Measurements from ENCODE around the gene DEF6. TPM values are rescaled to one million over a fixed set of nuclear protein-coding genes. Genes with fewer than 3 reads are reported as not detected.

DEF6 gene
- total RNA-seq, 2 donors from 2014 or later, result 193 to 206 TPM

DNA sequence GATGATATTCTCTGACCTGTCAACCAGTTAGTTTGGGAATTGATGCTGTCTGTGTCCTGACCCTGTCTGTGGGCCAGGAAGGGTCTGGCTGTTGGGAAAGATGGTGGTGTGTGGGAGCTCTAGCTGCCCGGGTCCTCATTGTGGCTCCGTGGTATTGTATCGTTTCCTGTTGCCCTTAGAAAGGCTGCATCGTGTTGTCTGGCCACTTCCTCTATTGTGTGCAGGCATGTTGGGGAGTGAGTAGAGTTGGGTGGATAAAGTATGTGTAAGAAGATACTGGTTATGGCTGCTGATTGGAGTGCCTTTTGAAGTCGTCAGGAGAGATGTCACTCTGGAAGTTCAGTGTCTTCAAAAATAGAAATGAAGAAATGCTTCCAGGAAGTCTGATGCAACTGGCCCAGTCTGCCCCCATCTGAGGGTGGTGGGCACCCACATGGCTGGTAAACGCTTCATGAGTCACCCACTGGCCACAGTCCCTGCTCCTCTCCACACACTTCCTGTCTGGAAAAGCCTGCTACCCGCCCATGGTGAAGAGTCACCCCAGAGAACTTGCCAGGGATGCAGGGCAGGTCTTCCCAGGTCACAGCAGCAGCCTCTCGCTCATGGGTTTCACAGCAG is 72.6 kb downstream of the DEF6 start:
- H3K27me3 Mint-ChIP-seq, result no peaks in the 10 kb centered on the region
- peaks cover 8% of the 10 kb centered on the region for H3K36me3 Mint-ChIP-seq (ENCODE audit: low read depth)
- H3K4me3 Mint-ChIP-seq, result peak overlapping the region; percentile 58
- DNase-seq (no peak), ATAC-seq (peak; percentile 65)
- H3K4me1 Mint-ChIP-seq, result peaks cover 44% of the 10 kb centered on the region
- H3K9me3 ChIP-seq (ENCODE audit: control insufficient read depth, low read length, poor library complexity, severe bottlenecking), result no peaks in the 10 kb centered on the region
- peak overlapping the region; percentile 59 for H3K27ac Mint-ChIP-seq

DNA sequence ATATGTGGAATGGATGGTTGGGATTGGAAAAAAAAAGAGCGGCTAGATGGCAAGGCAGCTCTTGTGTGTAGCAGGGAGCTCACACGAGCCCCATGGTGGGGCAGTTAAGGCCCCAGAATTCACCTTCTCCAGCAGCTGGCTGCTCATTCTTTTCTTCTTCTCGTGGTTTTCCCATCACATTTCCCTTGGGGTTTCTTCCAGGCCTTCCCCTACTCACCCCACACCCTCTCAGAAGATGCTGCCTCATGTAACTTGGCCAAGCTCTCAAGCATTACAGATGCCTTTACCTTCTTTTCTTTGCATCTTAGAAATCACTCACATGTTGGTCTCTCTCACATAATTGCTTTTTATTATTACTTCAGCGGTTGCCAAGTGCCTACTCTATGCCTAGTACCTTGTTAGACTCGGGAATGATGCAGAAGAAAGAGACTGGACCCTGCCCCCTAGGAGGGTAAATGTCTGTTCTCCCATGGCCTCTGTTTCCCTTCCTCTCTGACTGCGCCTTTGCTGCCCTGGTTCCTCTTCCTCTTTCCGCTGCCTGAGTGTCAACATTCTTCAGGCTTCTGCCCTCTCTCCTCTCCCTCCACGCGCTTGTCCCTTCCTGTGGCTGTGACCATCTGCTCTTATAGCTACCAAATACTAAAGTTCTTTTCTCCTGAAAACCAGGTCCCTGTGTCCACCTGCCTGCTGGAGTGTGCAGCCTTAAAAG is 73.3 kb downstream of the DEF6 start:
- ATAC-seq (no peak), DNase-seq (no peak)
- Mint-ChIP-seq H3K27ac (peak overlapping the region; percentile 59), H3K36me3 (ENCODE audit: low read depth) (peaks cover 8% of the 10 kb centered on the region), H3K27me3 (no peaks in the 10 kb centered on the region), H3K4me1 (peaks cover 41% of the 10 kb centered on the region), H3K4me3 (peak overlapping the region; percentile 58)
- H3K9me3 ChIP-seq (ENCODE audit: control insufficient read depth, low read length, poor library complexity, severe bottlenecking), result no peaks in the 10 kb centered on the region

Other genes starting within 250 kb of the DEF6 start
- gene TCP11, start 156.5 kb upstream of the DEF6 start, total RNA-seq, result not detected
- gene SCUBE3, start 83.9 kb upstream of the DEF6 start, total RNA-seq, result not detected
- gene ZNF76, start 38.1 kb upstream of the DEF6 start, total RNA-seq, result 10 to 100 TPM; 50.0 to 60.8 TPM
- 10 to 100 TPM; 25.0 to 29.9 TPM for gene PPARD, start 44.7 kb downstream of the DEF6 start, total RNA-seq
- 1 to 10 TPM; 3.7 to 4.5 TPM for gene FANCE, start 154.5 kb downstream of the DEF6 start, total RNA-seq
- 1,000 to 10,000 TPM; 2,096 to 2,128 TPM for gene RPL10A, start 170.6 kb downstream of the DEF6 start, total RNA-seq
- gene TEAD3, start 199.3 kb downstream of the DEF6 start, total RNA-seq, result under 1 TPM in 1 of 2 donors, not detected in 1; 0.12 TPM
- gene TULP1, start 215.1 kb downstream of the DEF6 start, total RNA-seq, result not detected

Measured in T-helper 17 cell (primary cell).